ENCODE data around the gene CNTROB. TPM values are rescaled to one million over a fixed set of nuclear protein-coding genes. Genes with fewer than 3 reads are reported as not detected.

CNTROB gene
- total and polyA plus RNA-seq, 2 experiments from 2014 or later: 21.1 to 37.5 TPM

DNA sequence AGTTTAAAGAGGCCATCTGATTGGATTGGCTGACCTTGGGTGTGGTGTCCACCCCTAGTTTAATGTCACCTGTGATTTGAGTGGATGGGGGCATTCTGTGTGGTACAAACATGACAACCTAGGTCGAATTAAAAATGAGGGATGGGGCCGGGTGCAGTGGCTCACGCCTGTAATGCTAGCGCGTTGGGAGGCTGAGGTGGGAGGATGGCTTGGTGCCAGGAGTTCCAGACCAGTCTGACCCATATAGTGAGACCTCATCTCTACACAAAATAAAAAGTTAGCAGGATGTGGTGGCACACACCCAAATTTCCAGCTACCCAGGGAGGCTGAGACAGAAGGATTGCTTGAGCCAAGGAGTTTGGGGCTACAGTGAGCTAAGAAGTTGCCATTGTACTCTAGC, 14.4 kb downstream of the CNTROB start:
- Histone ChIP-seq H2AFZ (no peak overlapping the region), H3K9me3 (ENCODE audit: low read depth) (no peaks in the 10 kb centered on the region), H3K9me2 (replicated peaks; ENCODE audit: insufficient read depth) (no peaks in the 10 kb centered on the region), H3K4me3 (no peak overlapping the region), H3K36me3 (replicated peaks; ENCODE audit: insufficient read depth, low read depth) (peaks cover 3% of the 10 kb centered on the region), H3K27ac (no peak overlapping the region), H3K27me3 (no peaks in the 10 kb centered on the region), H3K4me2 (no peak overlapping the region), H3K4me1 (ENCODE audit: insufficient read depth) (no peaks in the 10 kb centered on the region), H4K20me1 (ENCODE audit: insufficient read depth, poor library complexity, severe bottlenecking) (no peaks in the 10 kb centered on the region), H3K79me2 (no peaks in the 10 kb centered on the region)
- DNase-seq (ENCODE audit: low spot score): no peak
- 88% methylated on average over 5 of the region's 5 CpGs for WGBS (ENCODE audit: low lambda C conversion rate, missing lambda C conversion rate)
- TF ChIP-seq, protein P1, sequence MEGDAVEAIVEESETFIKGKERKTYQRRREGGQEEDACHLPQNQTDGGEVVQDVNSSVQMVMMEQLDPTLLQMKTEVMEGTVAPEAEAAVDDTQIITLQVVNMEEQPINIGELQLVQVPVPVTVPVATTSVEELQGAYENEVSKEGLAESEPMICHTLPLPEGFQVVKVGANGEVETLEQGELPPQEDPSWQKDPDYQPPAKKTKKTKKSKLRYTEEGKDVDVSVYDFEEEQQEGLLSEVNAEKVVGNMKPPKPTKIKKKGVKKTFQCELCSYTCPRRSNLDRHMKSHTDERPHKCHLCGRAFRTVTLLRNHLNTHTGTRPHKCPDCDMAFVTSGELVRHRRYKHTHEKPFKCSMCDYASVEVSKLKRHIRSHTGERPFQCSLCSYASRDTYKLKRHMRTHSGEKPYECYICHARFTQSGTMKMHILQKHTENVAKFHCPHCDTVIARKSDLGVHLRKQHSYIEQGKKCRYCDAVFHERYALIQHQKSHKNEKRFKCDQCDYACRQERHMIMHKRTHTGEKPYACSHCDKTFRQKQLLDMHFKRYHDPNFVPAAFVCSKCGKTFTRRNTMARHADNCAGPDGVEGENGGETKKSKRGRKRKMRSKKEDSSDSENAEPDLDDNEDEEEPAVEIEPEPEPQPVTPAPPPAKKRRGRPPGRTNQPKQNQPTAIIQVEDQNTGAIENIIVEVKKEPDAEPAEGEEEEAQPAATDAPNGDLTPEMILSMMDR (IDR thresholded peaks at IDR 0.05; ENCODE audit: poor library complexity): no peak
- TF ChIP-seq EZH2phosphoT487 (IDR thresholded peaks at IDR 0.05; ENCODE audit: low read depth, severe bottlenecking, unreplicated experiment) (no peak), EZH2 (IDR thresholded peaks at IDR 0.05; ENCODE audit: borderline replicate concordance) (no peak)

DNA sequence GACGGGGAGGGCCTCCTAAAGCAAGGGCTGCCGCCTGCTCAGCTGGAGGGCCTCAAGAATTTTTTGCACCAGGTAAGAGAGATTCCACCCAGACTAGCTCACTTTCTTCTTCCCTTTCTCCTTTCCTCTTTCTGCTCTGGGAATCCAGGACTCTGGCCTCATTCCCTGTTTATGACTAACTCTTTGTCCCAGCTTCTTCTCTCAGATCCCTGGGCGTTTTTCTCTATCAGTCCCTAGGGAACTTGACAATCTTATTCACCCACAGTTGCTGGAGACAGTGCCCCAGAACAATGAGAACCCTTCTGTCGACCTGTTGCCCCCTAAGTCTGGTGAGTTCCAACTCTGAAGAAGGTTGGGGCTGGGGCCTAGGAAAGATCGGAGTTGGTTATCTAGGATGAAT, 15.6 kb downstream of the CNTROB start:
- Histone ChIP-seq H3K4me2 (no peak overlapping the region), H3K27me3 (no peaks in the 10 kb centered on the region), H3K4me1 (ENCODE audit: insufficient read depth) (no peaks in the 10 kb centered on the region), H3K9me2 (replicated peaks; ENCODE audit: insufficient read depth) (no peaks in the 10 kb centered on the region), H3K79me2 (no peaks in the 10 kb centered on the region), H3K36me3 (replicated peaks; ENCODE audit: insufficient read depth, low read depth) (peaks cover 3% of the 10 kb centered on the region), H2AFZ (no peak overlapping the region), H3K9me3 (ENCODE audit: low read depth) (no peaks in the 10 kb centered on the region), H3K27ac (no peak overlapping the region), H3K4me3 (no peak overlapping the region), H4K20me1 (ENCODE audit: insufficient read depth, poor library complexity, severe bottlenecking) (no peaks in the 10 kb centered on the region)
- WGBS (ENCODE audit: low lambda C conversion rate, missing lambda C conversion rate): 93% methylated on average over 5 of the region's 5 CpGs
- no peak for DNase-seq (ENCODE audit: low spot score)
- TF ChIP-seq, protein P1 (IDR thresholded peaks at IDR 0.05; ENCODE audit: poor library complexity): no peak
- TF ChIP-seq EZH2 (IDR thresholded peaks at IDR 0.05; ENCODE audit: borderline replicate concordance) (no peak), EZH2phosphoT487 (IDR thresholded peaks at IDR 0.05; ENCODE audit: low read depth, severe bottlenecking, unreplicated experiment) (no peak)

DNA sequence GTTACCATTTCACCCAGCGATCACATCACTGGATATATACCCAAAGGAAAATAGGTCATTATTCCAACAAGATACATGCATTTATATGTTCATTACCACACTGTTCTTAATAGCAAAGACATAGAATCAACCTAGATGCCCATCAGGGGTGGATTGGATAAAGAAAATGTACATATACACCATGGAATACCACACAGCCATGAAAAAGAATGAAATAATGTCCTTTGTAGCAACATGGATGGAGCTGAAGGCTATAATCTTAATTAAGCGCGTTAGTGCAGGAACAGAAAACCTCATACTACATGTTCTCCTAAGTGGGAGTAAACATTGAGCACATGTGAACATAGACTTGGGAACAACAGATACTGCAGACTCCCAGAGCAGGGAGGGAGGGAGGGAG, 18.6 kb downstream of the CNTROB start:
- H4K20me1 ChIP-seq (ENCODE audit: insufficient read depth, poor library complexity, severe bottlenecking): no peaks in the 10 kb centered on the region
- H3K36me3 ChIP-seq (replicated peaks; ENCODE audit: insufficient read depth, low read depth): peaks cover 3% of the 10 kb centered on the region
- no peak overlapping the region for H3K4me3 ChIP-seq
- WGBS (ENCODE audit: low lambda C conversion rate, missing lambda C conversion rate): 86% methylated on average over 3 of the region's 3 CpGs
- DNase-seq (ENCODE audit: low spot score): no peak
- TF ChIP-seq EZH2 (IDR thresholded peaks at IDR 0.05; ENCODE audit: borderline replicate concordance) (no peak), EZH2phosphoT487 (IDR thresholded peaks at IDR 0.05; ENCODE audit: low read depth, severe bottlenecking, unreplicated experiment) (no peak)
- TF ChIP-seq, protein P1 (IDR thresholded peaks at IDR 0.05; ENCODE audit: poor library complexity): no peak
- no peaks in the 10 kb centered on the region for H3K9me3 ChIP-seq (ENCODE audit: low read depth)
- no peak overlapping the region for H2AFZ ChIP-seq
- H3K9me2 ChIP-seq (replicated peaks; ENCODE audit: insufficient read depth): no peaks in the 10 kb centered on the region
- H3K4me2 ChIP-seq: no peak overlapping the region
- H3K79me2 ChIP-seq: no peaks in the 10 kb centered on the region
- peak overlapping the region; percentile 57 for H3K27ac ChIP-seq
- no peaks in the 10 kb centered on the region for H3K27me3 ChIP-seq
- H3K4me1 ChIP-seq (ENCODE audit: insufficient read depth): no peaks in the 10 kb centered on the region

Data from hepatocyte (in vitro differentiated cells).